HEK293 (cell line): Measurements from ENCODE around the gene NCR3LG1.
A peak's percentile ranks its signal among the peaks of the same experiment; 100 is the strongest.

Experiments
- CTCF ChIA-PET: fragments of 350-600 bp; formaldehyde crosslinking; extraction: SDS; loops from one replicate; lab custom pipeline; 2021; ENCODE audit warnings: antibody characterized with exemption; lab: Yijun Ruan, JAX
- POLR2A ChIA-PET: fragments of 300-600 bp; formaldehyde crosslinking; extraction: SDS; loops from one replicate; lab custom pipeline; 2020; ENCODE audit warnings: antibody characterized with exemption, inconsistent platforms; lab: Yijun Ruan, JAX
- H3K27ac ChIP-seq: fragments of 200-500 bp; sonication (Bioruptor generic); 2 replicates; pipeline ENCODE4 v1.5.1; 2014; ENCODE audit warnings: low read depth, low read length, control low read depth, inconsistent platforms; ENCODE audit errors: extremely low read depth
- H3K36me3 ChIP-seq, 2 experiments: fragments of 200-500 bp in 1 of 2; sonication (Bioruptor generic) in 1 of 2; 1 replicate in 1 of 2; 2 replicates in 1 of 2; pipeline ENCODE4 v1.5.1; 2014 to 2017; ENCODE audit warnings: inconsistent platforms in 2 of 2, low read length in 2 of 2; ENCODE audit not compliant: control insufficient read depth in 2 of 2, insufficient read depth in 1 of 2
- H3K4me1 ChIP-seq: fragments of 200-500 bp; sonication (Bioruptor generic); 2 replicates; pipeline ENCODE4 v1.5.1; 2014; ENCODE audit warnings: mild to moderate bottlenecking, low read length, inconsistent platforms; ENCODE audit not compliant: control insufficient read depth, insufficient read depth
- H3K4me3 ChIP-seq: 2 replicates; pipeline ENCODE4 v1.5.1; 2011; ENCODE audit warnings: low read depth, mild to moderate bottlenecking, control low read depth, low read length, moderate library complexity
- H3K9me3 ChIP-seq: fragments of 200-500 bp; sonication (Bioruptor generic); 2 replicates; pipeline ENCODE4 v1.5.1; 2014; ENCODE audit warnings: low read depth, low read length, inconsistent platforms; ENCODE audit not compliant: control insufficient read depth, insufficient read depth
- GLIS1 ChIP-seq: fragments of 450-650 bp; formaldehyde crosslinking; IDR thresholded peaks from 2 replicates; pipeline ENCODE4 v1.5.1; 2016; ENCODE audit warnings: missing biosample characterization, missing genetic modification characterization
- PRDM1 ChIP-seq: fragments of 450-650 bp; formaldehyde crosslinking; IDR thresholded peaks from 2 replicates; pipeline ENCODE4; 2016; ENCODE audit warnings: missing biosample characterization, missing genetic modification characterization
- SETDB1 ChIP-seq: IDR thresholded peaks from one replicate; pipeline ENCODE4 v1.6.1; 2017; ENCODE audit warnings: mild to moderate bottlenecking, low read length, moderate library complexity, mixed read lengths; ENCODE audit not compliant: insufficient read length
- TRIM28 ChIP-seq: IDR thresholded peaks from 2 replicates; pipeline ENCODE4 v1.6.1; 2011; ENCODE audit warnings: low read length, control low read depth, borderline replicate concordance
- ZBTB1 ChIP-seq: fragments of 450-650 bp; formaldehyde crosslinking; IDR thresholded peaks from 2 replicates; pipeline ENCODE4 v1.5.1; 2016; ENCODE audit warnings: missing biosample characterization, missing genetic modification characterization
- ZBTB17 ChIP-seq: fragments of 450-650 bp; formaldehyde crosslinking; IDR thresholded peaks from 2 replicates; pipeline ENCODE4 v1.5.1; 2016; ENCODE audit warnings: missing biosample characterization, missing genetic modification characterization
- ZBTB20 ChIP-seq: fragments of 450-650 bp; formaldehyde crosslinking; IDR thresholded peaks from 2 replicates; pipeline ENCODE4 v1.5.1; 2016; ENCODE audit warnings: missing biosample characterization, missing genetic modification characterization
- ZNF112 ChIP-seq: fragments of 450-650 bp; formaldehyde crosslinking; IDR thresholded peaks from 2 replicates; pipeline ENCODE4 v1.5.0; 2017; ENCODE audit warnings: missing biosample characterization, missing genetic modification characterization
- ZNF16 ChIP-seq: fragments of 450-650 bp; formaldehyde crosslinking; IDR thresholded peaks from 2 replicates; pipeline ENCODE4 v1.5.1; 2016; ENCODE audit warnings: low read depth, missing biosample characterization, missing genetic modification characterization
- ZNF202 ChIP-seq: fragments of 450-650 bp; formaldehyde crosslinking; IDR thresholded peaks from 2 replicates; pipeline ENCODE4 v1.5.1; 2016; ENCODE audit warnings: missing biosample characterization, missing genetic modification characterization, borderline replicate concordance
- ZNF266 ChIP-seq: fragments of 450-650 bp; formaldehyde crosslinking; IDR thresholded peaks from 2 replicates; pipeline ENCODE4 v1.5.1; 2016; ENCODE audit warnings: missing biosample characterization, missing genetic modification characterization, low read depth
- ZNF280D ChIP-seq: fragments of 450-650 bp; formaldehyde crosslinking; IDR thresholded peaks from 2 replicates; pipeline ENCODE4 v1.5.1; 2016; ENCODE audit warnings: missing biosample characterization, missing genetic modification characterization
- ZNF354C ChIP-seq: fragments of 450-650 bp; formaldehyde crosslinking; IDR thresholded peaks from 2 replicates; pipeline ENCODE4 v1.5.1; 2016; ENCODE audit warnings: missing biosample characterization, missing genetic modification characterization, low read depth, borderline replicate concordance
- ZNF37A ChIP-seq: fragments of 450-650 bp; IDR thresholded peaks from 2 replicates; pipeline ENCODE4 v1.5.1; 2018; ENCODE audit warnings: missing biosample characterization, missing genetic modification characterization
- ZNF473 ChIP-seq: fragments of 450-650 bp; formaldehyde crosslinking; IDR thresholded peaks from 2 replicates; pipeline ENCODE4 v1.5.1; 2017; ENCODE audit warnings: missing biosample characterization, missing genetic modification characterization
- ZNF521 ChIP-seq: fragments of 450-650 bp; formaldehyde crosslinking; IDR thresholded peaks from 2 replicates; pipeline ENCODE4 v1.5.1; 2017; ENCODE audit warnings: missing biosample characterization, mild to moderate bottlenecking, missing genetic modification characterization
- ZNF529 ChIP-seq: fragments of 450-650 bp; formaldehyde crosslinking; IDR thresholded peaks from 2 replicates; pipeline ENCODE4 v1.5.1; 2017; ENCODE audit warnings: missing genetic modification characterization, missing biosample characterization; ENCODE audit not compliant: insufficient replicate concordance
- ZNF549 ChIP-seq: fragments of 450-650 bp; IDR thresholded peaks from 2 replicates; pipeline ENCODE4 v1.5.1; 2018; ENCODE audit warnings: missing biosample characterization, missing genetic modification characterization, mild to moderate bottlenecking, inconsistent platforms, moderate library complexity
- ZNF610 ChIP-seq: fragments of 450-650 bp; formaldehyde crosslinking; IDR thresholded peaks from 2 replicates; pipeline ENCODE4 v1.5.1; 2016; ENCODE audit warnings: missing biosample characterization, missing genetic modification characterization, borderline replicate concordance
- ZNF626 ChIP-seq: fragments of 450-650 bp; sonication (Bioruptor Pico); formaldehyde crosslinking; IDR thresholded peaks from 2 replicates; pipeline ENCODE4 v1.5.1; 2018; ENCODE audit warnings: missing biosample characterization, missing genetic modification characterization, inconsistent platforms
- ZNF776 ChIP-seq: fragments of 450-650 bp; formaldehyde crosslinking; IDR thresholded peaks from 2 replicates; pipeline ENCODE4 v1.5.0; 2017; ENCODE audit warnings: missing biosample characterization, missing genetic modification characterization, borderline replicate concordance
- ZNF792 ChIP-seq: fragments of 450-650 bp; formaldehyde crosslinking; IDR thresholded peaks from 2 replicates; pipeline ENCODE4 v1.5.1; 2016; ENCODE audit warnings: missing biosample characterization, missing genetic modification characterization
- TF ChIP-seq, protein P1 (sequence below): IDR thresholded peaks from 2 replicates; pipeline ENCODE4 v1.6.1; 2011; ENCODE audit warnings: mild to moderate bottlenecking, low read depth, low read length, borderline replicate concordance
- TF ChIP-seq, protein P2 (sequence below): fragments of 450-650 bp; formaldehyde crosslinking; IDR thresholded peaks from 2 replicates; pipeline ENCODE4 v1.5.0; 2017; ENCODE audit warnings: missing biosample characterization, missing genetic modification characterization, borderline replicate concordance
- TF ChIP-seq, protein P3 (sequence below): fragments of 450-650 bp; formaldehyde crosslinking; IDR thresholded peaks from 2 replicates; pipeline ENCODE4 v1.5.1; 2016; ENCODE audit warnings: missing biosample characterization, missing genetic modification characterization
- TF ChIP-seq, protein P4 (sequence below): fragments of 450-650 bp; formaldehyde crosslinking; IDR thresholded peaks from 2 replicates; pipeline ENCODE4 v1.5.1; 2016; ENCODE audit warnings: missing biosample characterization, missing genetic modification characterization, low read depth

Gene NCR3LG1

GRCh38 chr11:17371614-17372013, 20.0 kb downstream of the NCR3LG1 start:
- no peak overlapping the region for H3K27ac ChIP-seq
- POLR2A ChIA-PET, result no interaction called here
- no peaks in the 10 kb centered on the region for H3K9me3 ChIP-seq
- H3K4me1 ChIP-seq, result no peaks in the 10 kb centered on the region
- TF ChIP-seq TRIM28, result peak; percentile 98; the same call in 1 of the 2 replicates
- peak; percentile 95 for TF ChIP-seq ZNF626
- peak; percentile 78; the same call in 1 of the 2 replicates for TF ChIP-seq ZNF280D (tag by site-specific recombination)
- TF ChIP-seq, protein P1, sequence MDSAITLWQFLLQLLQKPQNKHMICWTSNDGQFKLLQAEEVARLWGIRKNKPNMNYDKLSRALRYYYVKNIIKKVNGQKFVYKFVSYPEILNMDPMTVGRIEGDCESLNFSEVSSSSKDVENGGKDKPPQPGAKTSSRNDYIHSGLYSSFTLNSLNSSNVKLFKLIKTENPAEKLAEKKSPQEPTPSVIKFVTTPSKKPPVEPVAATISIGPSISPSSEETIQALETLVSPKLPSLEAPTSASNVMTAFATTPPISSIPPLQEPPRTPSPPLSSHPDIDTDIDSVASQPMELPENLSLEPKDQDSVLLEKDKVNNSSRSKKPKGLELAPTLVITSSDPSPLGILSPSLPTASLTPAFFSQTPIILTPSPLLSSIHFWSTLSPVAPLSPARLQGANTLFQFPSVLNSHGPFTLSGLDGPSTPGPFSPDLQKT, result no peak
- TF ChIP-seq ZNF610 (tag by site-specific recombination), result no peak
- peak; percentile 54; the same call in 1 of the 2 replicates for TF ChIP-seq ZNF549
- TF ChIP-seq, protein P2, sequence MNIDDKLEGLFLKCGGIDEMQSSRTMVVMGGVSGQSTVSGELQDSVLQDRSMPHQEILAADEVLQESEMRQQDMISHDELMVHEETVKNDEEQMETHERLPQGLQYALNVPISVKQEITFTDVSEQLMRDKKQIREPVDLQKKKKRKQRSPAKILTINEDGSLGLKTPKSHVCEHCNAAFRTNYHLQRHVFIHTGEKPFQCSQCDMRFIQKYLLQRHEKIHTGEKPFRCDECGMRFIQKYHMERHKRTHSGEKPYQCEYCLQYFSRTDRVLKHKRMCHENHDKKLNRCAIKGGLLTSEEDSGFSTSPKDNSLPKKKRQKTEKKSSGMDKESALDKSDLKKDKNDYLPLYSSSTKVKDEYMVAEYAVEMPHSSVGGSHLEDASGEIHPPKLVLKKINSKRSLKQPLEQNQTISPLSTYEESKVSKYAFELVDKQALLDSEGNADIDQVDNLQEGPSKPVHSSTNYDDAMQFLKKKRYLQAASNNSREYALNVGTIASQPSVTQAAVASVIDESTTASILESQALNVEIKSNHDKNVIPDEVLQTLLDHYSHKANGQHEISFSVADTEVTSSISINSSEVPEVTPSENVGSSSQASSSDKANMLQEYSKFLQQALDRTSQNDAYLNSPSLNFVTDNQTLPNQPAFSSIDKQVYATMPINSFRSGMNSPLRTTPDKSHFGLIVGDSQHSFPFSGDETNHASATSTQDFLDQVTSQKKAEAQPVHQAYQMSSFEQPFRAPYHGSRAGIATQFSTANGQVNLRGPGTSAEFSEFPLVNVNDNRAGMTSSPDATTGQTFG (tag by site-specific recombination), result no peak
- no peak for TF ChIP-seq ZNF16
- no peak for TF ChIP-seq ZNF266 (tag by site-specific recombination)
- TF ChIP-seq SETDB1, result peak; percentile 94
- no peak for TF ChIP-seq ZNF776
- TF ChIP-seq, all 188 proteins: peak for 5
- H3K36me3 ChIP-seq, result peaks cover 0 to 94% of the 10 kb centered on the region in 2 experiments; a peak in 1 of 3 replicates
- no peak overlapping the region for H3K4me3 ChIP-seq
- CTCF ChIA-PET, result interaction anchor here (0.6 to 3.6 kb wide), 3 partner anchors 12 to 116 kb away, joined by 6 to 24 read pairs (median 11); no protein-coding TSS in a partner anchor

DNA sequence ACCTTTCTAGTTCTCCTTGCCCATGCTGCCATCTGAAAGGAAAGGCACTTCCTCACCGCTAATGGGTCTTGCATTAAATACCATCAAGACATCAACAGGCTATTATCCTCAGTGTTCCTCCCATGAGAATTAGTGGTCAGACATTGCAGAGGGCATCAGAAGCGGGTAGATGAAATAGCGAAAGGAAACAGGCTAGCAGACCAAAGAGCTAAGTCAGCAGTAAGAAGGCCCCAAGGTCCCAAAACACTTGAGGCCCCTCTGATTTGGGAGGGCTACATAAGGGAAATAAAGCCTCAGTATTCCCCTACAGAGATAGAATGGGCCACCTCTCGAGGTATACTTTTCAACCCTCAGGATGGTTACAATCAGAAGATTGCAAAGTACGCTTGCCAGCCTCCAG, 23.9 kb downstream of the NCR3LG1 start:
- no peak overlapping the region for H3K27ac ChIP-seq
- no peak for TF ChIP-seq ZBTB1 (tag by site-specific recombination)
- TF ChIP-seq ZNF202, result no peak
- no peak for TF ChIP-seq ZNF473 (tag by site-specific recombination)
- no peak for TF ChIP-seq SETDB1
- no peak for TF ChIP-seq ZNF266 (tag by site-specific recombination)
- no peak for TF ChIP-seq ZNF792 (tag by site-specific recombination)
- TF ChIP-seq, protein P3, sequence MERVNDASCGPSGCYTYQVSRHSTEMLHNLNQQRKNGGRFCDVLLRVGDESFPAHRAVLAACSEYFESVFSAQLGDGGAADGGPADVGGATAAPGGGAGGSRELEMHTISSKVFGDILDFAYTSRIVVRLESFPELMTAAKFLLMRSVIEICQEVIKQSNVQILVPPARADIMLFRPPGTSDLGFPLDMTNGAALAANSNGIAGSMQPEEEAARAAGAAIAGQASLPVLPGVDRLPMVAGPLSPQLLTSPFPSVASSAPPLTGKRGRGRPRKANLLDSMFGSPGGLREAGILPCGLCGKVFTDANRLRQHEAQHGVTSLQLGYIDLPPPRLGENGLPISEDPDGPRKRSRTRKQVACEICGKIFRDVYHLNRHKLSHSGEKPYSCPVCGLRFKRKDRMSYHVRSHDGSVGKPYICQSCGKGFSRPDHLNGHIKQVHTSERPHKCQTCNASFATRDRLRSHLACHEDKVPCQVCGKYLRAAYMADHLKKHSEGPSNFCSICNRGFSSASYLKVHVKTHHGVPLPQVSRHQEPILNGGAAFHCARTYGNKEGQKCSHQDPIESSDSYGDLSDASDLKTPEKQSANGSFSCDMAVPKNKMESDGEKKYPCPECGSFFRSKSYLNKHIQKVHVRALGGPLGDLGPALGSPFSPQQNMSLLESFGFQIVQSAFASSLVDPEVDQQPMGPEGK (tag by site-specific recombination), result no peak
- TF ChIP-seq ZBTB20 (tag by site-specific recombination), result no peak
- no peak for TF ChIP-seq PRDM1 (tag by site-specific recombination)
- no peak for TF ChIP-seq ZNF529 (tag by site-specific recombination)
- no peak for TF ChIP-seq ZBTB17 (tag by site-specific recombination)
- no peak for TF ChIP-seq ZNF112 (tag by site-specific recombination)
- TF ChIP-seq GLIS1, result no peak
- no peak for TF ChIP-seq ZNF354C
- TF ChIP-seq ZNF521 (tag by site-specific recombination), result no peak
- TF ChIP-seq ZNF37A (tag by site-specific recombination), result no peak
- TF ChIP-seq, protein P4, sequence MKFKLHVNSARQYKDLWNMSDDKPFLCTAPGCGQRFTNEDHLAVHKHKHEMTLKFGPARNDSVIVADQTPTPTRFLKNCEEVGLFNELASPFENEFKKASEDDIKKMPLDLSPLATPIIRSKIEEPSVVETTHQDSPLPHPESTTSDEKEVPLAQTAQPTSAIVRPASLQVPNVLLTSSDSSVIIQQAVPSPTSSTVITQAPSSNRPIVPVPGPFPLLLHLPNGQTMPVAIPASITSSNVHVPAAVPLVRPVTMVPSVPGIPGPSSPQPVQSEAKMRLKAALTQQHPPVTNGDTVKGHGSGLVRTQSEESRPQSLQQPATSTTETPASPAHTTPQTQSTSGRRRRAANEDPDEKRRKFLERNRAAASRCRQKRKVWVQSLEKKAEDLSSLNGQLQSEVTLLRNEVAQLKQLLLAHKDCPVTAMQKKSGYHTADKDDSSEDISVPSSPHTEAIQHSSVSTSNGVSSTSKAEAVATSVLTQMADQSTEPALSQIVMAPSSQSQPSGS (tag by site-specific recombination), result no peak
- ChIA-PET CTCF (interaction anchor here (0.6 to 2.2 kb wide), 7 partner anchors 8 to 569 kb away, joined by 3 to 20 read pairs (median 3); partner anchors contain the start of gene KCNJ11), POLR2A (no interaction called here)
- peaks cover 0 to 88% of the 10 kb centered on the region in 2 experiments; a peak in 2 of 3 replicates for H3K36me3 ChIP-seq
- no peaks in the 10 kb centered on the region for H3K4me1 ChIP-seq
- H3K9me3 ChIP-seq, result no peaks in the 10 kb centered on the region
- no peak overlapping the region for H3K4me3 ChIP-seq
